GM20431 (cell line): Measurements from ENCODE around the gene LAMA1.

Source experiments
- in situ Hi-C: fragments of 300-500 bp; cut with MseI, MboI; formaldehyde crosslinking; loops from one replicate; pipeline ENCODE4 v1.15.0; 2020; ENCODE audit warnings: low sequenced_read_pairs; ENCODE audit not compliant: unreplicated experiment

The LAMA1 gene

GRCh38 chr18:7111134-7111533, 6.5 kb downstream of the LAMA1 start:
- in situ Hi-C loops, result no loop called here

DNA sequence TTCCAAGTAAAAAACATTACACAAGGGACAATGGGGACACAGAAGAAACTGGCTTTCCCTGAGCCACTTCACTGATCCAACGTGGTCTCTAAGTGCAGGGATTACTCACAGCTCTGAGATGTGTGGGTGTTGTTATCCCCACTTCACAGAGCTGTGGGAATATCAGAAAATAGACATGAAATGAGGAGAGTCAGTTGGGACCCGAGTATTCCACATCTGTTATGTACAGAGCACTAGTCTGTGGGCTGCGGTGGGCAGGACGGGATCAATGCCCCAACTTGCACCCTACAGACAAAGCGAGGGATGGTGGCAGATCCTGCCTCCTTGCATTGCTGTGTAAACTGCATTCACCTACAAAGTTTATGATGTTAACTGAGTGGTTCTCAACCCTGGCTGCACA, 11.7 kb downstream of the LAMA1 start:
- in situ Hi-C loops, result no loop called here

- in situ Hi-C loops, result no loop called here
Observed at GRCh38 chr18:7105268-7105667, 12.3 kb downstream of the LAMA1 start.

- in situ Hi-C loops, result no loop called here
Observed at GRCh38 chr18:7104649-7105048, 12.9 kb downstream of the LAMA1 start.

DNA sequence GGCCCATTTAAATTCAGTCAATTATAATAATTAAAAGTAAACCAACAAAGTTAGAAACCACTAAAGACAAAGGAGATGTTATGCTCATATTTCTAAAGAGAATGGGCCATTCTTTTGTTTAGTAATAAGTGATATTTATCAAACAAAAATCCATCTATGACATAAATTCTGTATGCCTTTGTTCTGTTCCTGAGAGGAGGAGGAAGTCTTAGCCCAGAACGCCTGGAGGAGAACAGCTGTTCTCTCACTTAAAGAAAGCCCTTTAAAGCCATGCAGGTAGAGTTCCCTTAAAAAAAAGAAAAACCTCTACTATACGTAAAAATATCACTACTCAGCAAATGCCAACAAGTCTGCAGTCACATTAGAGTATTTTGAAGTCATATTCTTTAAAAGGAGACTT, 15.5 kb downstream of the LAMA1 start:
- in situ Hi-C loops, result no loop called here

- in situ Hi-C loops, result no loop called here
Observed at GRCh38 chr18:7096838-7097237, 20.8 kb downstream of the LAMA1 start.

DNA sequence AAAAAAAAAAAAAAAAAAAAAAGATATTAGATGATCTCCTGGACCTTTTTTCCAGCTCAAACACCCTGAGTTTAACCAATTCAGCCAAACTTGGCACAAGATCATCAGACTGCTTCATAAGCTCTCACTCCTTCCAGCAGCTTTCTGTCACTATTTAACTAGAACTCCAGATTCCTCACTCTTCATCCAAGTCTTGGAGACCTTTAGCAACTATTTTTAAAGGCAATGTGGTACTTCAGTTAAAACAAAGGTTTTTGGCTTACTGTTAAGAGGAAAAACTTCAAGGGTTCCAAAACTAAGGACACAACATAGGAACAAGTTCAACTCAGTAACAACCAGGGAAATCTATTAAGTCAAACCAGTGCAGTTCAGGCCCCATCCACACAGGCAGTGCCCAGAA, 23.2 kb downstream of the LAMA1 start:
- in situ Hi-C loops, result no loop called here

GRCh38 chr18:7090771-7091170, 26.8 kb downstream of the LAMA1 start:
- in situ Hi-C loops, result no loop called here

GRCh38 chr18:7089369-7089768, 28.2 kb downstream of the LAMA1 start:
- in situ Hi-C loops, result no loop called here

DNA sequence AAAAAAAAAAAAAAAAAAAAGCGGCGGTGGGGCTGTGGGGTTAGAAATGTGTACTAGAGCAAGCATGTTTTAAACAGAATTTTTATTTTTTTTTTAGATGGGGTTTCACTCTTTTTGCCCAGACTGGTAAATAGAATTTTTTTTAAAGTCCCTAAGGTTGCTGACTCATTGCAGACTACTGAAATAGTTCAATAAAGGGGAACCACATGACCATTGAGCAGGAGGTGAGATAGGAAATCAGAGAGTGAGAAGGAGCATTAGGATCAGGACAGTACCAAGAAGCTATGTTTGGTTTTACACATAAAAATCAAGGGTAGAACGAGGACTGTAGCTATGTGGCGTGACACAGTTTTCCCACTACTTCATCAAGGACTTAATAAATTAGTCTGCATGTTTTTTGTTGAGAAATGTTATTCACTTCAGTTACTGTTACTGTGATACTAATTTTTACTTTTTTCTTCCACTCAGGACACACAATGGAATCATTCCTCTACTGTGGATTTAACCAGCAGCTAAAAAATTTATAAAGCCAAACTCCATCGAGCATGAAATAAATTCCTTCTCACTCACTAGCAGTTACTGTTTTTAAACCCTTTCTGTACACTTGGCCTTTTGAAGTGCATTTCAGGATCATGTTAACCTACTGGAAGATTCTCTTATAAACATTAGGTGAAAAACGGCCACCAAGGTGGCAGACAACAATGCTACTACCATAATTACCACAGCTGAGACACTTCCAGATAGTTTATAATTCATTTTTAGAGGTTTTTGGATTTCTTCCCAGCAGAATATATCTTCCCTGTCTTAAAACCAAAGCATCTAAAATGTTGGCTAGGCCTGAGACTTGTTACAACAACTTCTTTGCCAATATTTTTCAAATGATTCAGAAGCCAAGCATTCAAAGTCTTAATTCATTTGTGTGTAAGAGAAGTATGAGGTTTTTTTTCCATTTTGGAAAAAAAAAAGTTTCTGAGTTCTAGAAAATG, 33.2 kb downstream of the LAMA1 start:
- in situ Hi-C loops, result no loop called here

DNA sequence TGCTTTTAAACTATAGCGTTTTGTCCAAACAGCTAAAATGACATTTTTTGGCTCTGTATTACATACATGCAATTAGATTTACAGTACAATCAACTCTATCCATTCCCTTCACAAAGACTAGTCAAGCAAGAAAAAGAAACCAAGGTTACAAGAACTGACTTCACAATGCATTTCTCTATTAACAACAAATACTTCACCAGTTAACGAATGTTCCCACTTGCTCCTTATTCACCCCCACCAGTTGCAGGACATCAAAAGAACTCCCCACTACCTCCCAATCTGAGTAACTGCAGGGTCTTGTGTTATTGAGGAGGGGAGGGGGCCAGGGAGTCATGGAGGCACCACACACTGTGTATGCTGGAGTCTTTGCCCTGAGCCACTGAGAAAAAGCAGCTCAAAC, 34.9 kb downstream of the LAMA1 start:
- in situ Hi-C loops, result no loop called here

- in situ Hi-C loops, result no loop called here
Observed at GRCh38 chr18:7079231-7079630, 38.4 kb downstream of the LAMA1 start.

- in situ Hi-C loops, result no loop called here
Observed at GRCh38 chr18:7072593-7072992, 45.0 kb downstream of the LAMA1 start.

GRCh38 chr18:7071600-7071999, 46.0 kb downstream of the LAMA1 start:
- in situ Hi-C loops, result no loop called here

DNA sequence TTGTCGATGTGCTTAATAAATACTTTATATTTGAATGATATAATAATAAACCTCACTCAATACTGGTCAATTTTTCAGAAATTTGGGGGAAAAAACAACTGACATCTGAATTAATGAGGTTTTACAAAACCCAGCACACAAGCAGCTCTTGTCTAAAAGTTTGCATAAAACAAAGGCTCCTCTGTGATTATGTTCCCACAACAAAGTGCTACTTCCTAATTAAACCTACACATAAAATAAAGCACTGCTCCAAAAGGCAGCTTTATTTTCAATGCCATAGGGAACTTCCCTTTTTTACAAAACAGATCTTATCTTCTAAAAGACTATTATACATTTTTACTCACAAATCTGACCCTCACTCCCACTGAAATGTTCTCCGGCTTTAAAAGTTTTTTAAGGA, 47.1 kb downstream of the LAMA1 start:
- in situ Hi-C loops, result no loop called here

DNA sequence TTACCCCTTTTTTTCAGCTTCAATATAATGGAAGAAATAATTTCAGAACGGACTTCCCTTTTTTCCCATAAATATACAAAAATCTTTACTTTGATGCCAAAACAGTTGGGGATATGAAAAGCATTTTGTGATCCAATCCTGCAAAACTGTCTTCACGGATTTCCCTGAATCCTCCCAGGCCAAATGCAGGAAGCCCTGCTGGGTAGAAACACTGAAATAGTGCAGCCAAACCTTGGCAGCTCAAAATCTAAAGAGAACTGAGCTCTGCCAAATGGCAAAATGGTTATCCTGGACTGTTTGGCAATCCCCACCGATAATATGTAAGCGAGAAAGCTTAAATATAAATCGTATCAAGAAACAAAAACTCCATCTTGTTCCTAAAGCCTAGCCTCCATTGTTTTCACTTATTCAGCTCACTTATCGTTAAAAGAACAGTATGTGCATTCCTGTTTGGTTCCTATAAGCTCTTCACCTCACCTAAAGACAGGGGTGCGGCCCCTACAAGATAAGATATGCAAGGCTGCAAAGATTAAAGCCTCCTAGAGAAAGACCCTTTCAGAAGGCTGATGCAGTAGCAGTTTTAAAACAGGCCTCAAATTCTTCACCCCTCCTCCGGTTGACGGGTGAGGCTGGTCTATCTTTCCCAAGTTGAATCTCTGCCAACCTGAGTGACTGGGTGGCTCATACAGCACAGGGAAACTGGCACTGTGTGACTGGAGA, 48.6 kb downstream of the LAMA1 start:
- in situ Hi-C loops, result no loop called here

DNA sequence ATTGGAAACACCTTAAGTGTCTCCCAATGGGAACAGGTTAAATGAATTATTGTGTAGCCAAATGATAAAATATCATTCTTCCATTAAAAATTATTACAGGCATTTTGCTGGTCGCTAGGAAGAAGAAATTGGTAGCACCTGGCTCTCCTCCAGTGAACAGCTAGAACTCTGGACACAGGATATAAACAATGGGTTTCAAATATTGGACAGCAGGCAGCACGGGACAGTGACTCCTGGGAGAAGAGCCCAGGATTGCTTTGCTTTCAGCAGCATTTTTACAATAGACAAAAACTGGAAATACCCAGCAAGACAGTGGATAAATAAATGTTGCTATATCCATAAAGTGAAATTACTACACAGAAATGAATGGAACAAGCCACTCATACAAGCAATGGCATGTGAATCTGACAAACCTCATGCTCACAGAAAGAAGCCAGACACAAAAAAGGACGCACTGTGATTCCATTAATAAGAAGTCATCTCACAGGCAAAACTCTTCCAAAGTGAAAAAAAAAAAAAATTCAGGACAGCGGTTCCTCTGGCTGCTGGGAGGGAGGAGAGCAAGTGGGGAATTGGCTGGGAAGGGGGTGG, 50.5 kb downstream of the LAMA1 start:
- in situ Hi-C loops, result no loop called here

DNA sequence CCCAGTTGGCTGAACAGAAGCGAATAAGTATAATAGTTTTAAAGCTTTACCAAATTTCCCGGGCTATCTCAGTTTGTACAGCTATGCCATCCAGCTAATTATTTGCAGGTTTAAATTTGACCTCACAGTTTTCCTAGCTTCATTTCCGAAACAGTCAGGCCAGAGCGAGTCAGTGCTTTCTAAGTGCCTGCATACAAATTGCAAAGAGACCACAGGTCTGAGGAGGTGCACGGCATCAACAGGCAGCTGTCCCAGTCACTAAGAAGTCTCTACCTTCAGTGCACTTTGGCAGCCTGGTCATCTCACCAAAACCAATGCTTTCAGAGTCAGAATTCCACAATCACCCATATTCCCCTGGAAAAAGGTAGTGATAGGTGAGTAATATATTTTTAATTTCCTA, 51.9 kb downstream of the LAMA1 start:
- in situ Hi-C loops, result no loop called here

DNA sequence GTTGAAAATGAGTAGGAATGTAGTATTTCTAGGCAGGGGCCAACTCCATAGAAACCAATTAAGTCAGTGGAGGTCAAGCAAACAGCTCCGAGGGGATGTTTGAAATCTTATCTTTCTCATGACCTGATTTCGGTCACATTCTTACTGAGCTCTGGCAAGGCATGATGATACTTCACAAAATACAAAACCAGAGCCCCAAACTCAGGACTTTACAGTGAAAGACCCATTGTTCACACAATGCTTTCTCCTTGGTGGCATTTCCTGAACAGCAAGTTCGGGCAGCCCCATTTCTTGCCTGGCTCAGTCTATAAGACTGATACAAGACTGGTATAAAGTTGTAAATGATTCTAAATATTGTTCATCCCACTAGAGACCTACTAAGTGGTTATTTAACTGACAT, 53.3 kb downstream of the LAMA1 start:
- in situ Hi-C loops, result no loop called here

DNA sequence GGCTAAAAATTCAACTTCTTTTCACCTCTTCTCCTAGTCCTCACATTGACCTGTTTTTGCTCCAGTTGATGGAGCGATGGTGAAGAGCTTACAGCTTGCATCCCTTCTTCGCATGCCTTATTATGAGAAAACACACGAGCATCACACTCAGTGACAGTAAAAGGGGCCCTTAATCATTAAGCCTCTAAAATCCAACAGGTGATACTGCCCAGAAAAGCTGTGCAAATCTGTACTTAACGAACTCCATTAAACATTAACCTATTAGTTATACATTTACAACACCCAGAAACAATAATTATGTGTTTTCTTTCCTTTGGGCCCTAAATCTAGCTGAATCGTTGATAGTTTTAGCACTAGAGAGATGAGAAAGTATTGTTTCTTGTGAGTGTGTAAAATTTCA, 54.8 kb downstream of the LAMA1 start:
- in situ Hi-C loops, result no loop called here

DNA sequence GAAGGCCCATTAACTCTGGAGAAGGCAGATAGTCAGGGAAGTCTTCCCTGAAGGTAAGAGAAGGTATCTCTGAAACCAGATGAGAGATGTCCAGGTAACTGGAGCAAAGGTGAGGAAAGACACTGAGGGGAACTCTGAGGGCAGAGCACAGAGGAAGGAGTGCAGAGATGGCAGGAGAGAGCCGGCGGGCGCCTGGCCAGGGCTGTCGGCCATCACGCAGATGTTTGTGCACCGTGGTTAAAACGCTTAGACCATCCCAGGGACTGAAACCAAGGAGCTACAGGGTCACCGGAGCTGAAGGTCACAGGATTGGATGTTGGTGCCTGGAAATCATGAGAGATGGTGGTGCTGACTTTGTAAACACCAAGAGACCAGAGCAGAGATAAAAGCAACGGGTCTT, 55.4 kb downstream of the LAMA1 start:
- in situ Hi-C loops, result no loop called here
